Left hindlimb (tissue), 1 donor: Measurements from ENCODE around the gene GBX1.
A peak's percentile ranks its signal among the peaks of the same experiment; 100 is the strongest.

ENCODE experiments used
- DNase-seq: peaks from one replicate; pipeline ENCODE4 v3.0.0-alpha.2; 2018

Gene GBX1

DNA sequence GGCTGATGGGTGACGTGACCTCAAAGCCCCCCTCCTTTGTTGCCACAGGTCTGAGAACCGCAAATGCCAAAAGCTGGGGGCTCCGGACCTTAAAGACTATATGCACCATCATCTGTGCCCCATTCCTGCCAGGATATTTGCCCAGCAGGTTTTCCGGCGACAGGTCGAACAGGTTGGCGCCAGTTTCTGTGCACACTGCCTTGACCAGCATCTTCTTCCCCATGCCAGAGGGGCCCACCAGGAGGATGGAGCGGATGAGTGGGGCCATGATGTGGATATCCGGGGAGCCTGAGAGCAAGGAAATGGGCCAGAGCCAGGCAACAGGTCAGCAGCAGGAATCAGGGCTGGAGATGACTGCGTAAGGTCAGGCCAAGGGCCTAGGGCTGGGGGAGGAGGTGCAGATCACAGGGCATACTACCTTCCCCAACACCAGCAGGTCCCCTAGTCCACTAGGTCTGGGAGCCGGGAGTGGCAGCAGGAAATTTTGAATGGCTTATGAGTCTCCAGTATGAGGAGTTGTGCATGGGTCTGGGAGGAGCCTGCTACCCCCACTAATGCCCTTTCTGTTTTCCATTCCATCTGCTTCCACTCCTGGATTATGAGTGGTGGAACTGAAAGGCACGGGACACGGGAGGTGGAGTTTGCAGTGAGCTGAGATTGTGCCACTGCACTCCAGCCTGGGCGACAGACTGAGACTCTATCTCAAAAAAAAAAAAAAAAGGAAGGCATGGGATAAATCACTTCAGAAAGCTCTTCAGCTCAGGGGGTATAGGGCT is 25.9 kb upstream of the GBX1 start:
- no peak for DNase-seq

DNA sequence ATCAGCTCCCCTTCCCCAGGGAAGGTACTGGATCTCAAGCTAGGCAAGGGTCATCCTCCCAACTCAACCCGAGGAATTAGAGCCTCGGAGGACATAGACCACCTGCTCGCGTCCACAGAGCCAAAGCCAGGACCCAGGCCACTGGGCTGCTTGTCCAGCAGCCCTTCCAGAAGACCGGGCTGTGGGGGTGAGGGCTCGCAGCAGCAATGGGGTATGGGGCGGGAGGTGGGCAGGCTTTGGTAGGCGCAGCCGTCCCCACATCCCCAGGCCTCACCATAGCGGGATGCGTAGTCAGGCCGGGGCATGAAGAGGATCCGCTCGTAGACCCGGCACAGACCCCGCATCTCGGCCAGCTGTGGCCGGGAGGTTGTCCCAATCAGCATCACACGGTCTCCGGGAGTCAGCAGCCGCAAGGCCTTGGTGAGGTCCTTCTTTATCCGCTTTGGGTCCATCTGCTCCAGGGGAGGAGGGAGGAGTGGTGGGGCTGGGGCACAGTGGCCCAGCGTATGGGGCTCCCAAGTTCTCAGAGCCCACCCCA is 24.6 kb upstream of the GBX1 start:
- no peak for DNase-seq

GRCh38 chr7:151191544-151191943 is 24.1 kb upstream of the GBX1 start:
- no peak for DNase-seq

DNA sequence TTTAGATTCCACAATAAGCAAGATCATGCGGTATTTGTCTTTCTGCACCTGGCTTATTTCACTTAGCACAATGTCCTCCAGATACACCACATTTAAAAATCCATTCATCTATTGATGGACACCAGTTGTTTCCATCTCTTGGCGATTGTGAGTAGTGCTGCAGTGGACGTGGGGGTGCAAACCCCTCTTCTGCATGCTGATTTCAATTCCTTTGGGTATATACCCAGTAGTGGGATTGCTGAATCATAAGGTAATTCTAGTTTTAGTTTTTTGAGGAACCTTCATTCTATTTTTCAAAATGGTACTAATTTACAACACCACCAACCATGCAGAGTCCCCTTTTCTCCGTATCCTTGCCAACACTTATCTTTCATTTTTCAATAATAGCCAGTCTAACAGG is 21.5 kb upstream of the GBX1 start:
- no peak for DNase-seq

DNA sequence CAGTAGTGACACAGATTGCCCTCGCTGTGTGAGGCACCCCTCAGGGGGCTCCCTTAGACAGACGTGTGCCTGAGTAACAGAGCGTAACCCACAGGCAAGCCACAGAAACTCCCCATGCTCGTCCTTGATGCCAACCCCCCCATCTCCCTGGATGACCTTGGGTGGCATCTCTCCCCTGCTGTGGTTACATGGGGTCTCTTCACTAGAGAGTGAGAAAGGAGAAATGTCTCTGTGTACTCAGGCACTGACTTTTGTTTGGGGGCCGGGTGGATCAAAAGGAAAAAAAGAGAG is 20.7 kb upstream of the GBX1 start:
- peak; percentile 28 for DNase-seq

GRCh38 chr7:151187409-151188251 is 20.1 kb upstream of the GBX1 start:
- DNase-seq = peak; percentile 29

DNA sequence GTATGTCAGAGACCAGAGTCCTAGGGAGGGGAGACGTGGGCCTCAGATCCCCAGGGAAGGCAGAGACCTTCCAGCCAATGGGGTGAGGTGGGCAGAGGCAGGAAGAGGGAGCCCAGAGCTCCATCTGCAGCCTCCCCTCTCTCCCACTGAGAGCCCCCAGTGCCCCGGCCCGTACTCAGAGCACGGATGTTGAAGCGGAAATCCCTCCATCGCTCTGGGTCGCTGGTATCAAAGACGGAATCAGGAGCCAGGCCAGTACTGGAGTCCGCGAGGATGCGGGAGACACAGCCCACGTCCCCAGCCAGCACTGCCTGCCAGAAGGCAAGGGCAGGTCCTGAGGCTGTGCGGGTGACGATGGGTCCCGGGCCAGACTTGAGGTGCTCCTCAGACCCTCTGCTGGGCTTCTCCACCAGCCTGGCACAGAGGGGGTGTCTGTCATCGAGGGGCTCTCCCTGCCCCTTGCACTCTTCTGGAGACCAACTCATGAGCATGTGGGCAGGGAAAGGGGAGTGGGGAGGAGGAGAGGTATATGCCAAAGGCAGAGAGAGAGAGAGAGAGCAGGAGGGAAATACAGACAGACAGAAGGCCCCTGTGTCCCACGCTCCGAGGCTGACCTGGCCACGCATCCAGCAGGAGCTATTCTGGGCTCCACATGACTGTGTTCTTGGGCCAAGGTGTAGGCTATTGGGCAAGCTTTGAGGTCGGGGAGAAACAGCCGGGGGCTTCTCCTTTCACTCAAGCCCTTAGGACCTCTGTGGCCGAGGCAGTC is 19.3 kb upstream of the GBX1 start, which contains the start of gene ASB10:
Gene ASB10, minus strand, starts transcription at position 611 of the 769 bp plus-strand sequence. Its CDS starts 120 bp downstream, at position 491.
- peak; percentile 11 for DNase-seq

DNA sequence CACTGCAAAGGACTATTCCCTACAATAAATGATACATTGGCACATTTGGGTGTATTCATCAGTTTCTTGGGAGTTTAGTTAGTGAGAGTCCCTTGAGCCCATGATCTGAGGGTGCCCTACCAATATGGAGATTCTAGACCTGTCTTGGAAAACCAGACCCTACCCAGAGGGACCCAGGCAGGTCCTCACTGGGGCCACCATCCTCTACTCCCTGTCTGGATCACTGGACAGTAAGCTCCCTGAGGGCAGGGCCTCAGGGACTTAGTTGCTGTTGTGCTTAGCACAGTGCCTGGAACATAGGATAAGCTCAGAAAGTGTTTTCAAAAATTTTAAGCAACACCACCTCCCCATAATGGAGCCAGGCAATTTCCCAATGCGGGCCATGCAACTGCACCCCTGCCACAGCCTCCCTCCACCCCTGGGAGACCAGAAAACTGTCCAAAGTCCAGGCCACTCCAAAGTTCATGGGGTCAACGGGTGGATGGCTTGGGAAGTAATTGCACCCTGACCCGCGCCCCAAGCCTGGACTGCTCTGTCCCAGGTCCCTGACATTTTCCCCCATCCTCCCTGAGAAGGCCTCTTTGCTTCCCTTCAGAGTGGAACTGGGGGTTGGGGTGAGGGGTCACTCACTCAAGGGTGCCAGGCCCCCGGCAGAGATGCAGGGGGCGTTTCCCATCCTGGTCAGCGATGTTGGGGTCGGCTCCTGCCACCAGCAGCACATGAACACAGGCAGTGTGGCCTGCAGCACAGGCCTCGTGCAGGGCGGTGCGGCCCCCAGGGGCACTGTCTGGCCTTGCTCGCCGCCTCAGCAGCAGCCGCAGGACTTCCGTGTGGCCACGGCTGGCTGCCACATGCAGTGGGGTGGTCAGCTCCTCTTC is 18.5 kb upstream of the GBX1 start:
- DNase-seq = no peak

DNA sequence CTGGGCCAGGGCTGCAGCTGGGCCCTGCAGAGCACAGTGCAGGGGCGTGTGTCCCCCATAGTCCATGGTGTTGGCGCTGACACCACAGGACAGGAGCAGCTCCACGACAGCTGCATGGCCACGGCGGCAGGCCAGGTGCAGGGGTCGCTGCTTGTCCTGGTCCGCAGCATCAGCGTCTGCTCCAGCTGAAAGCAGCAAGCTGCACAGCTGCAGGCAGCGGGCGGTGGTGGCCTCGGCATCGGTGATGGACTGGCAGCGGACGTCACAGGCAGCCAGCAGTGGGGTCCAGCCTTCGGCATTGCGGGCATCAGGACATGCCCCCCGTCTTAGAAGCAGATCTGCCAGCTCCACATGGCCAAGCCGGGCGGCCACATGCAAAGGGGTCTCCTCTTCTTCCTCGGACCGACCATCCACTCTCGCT is 13.5 kb upstream of the GBX1 start:
- DNase-seq = peak; percentile 60

- DNase-seq = no peak
These were observed 12.5 kb upstream of the GBX1 start for GRCh38 chr7:151179946-151180345.

- no peak for DNase-seq
These were observed 11.9 kb upstream of the GBX1 start for GRCh38 chr7:151179287-151179860.

DNA sequence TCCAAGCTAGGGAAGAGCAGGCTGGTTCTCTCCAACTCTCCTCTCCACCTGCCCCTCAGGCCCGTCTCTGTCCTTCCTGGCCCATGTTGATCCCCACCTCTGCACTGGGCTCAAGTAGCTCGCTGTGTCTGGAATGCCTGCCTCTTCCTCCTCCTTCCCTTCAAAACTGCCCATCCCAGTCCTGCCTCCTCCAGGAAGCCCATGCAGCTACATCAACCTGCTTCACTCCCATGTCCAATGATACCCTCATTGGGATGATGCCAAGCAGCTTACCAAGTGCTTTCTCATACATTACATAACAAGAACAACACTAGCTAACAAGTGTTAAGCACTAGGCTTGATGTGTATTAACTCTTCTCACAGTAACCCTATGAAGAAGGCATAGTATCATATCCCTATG is 11.3 kb upstream of the GBX1 start:
- DNase-seq = no peak

GRCh38 chr7:151178236-151178635 is 10.7 kb upstream of the GBX1 start:
- no peak for DNase-seq

DNA sequence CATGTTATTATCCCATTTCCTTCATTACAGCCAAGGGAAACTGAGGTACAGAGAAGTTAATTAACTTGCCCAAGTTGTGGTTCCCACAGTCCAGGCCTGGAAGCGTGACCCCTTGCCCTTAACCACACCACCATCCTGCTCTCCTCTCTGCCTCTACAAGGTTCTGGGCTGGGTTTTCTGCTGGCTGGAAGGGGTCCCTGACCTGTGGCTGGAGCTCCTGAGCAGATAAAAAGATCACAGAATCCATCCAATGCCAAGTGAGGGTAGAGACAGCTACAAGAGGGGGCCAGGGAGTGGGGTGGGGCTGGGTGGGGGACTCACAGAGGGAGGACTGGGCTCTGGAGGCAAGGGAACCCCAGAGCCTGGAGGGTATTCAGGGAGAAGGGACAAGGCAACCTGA is 9.8 kb upstream of the GBX1 start:
- no peak for DNase-seq

- no peak for DNase-seq
These were observed 8.9 kb upstream of the GBX1 start for GRCh38 chr7:151176401-151176800.

GRCh38 chr7:151175793-151176311 is 8.4 kb upstream of the GBX1 start:
- no peak for DNase-seq

DNA sequence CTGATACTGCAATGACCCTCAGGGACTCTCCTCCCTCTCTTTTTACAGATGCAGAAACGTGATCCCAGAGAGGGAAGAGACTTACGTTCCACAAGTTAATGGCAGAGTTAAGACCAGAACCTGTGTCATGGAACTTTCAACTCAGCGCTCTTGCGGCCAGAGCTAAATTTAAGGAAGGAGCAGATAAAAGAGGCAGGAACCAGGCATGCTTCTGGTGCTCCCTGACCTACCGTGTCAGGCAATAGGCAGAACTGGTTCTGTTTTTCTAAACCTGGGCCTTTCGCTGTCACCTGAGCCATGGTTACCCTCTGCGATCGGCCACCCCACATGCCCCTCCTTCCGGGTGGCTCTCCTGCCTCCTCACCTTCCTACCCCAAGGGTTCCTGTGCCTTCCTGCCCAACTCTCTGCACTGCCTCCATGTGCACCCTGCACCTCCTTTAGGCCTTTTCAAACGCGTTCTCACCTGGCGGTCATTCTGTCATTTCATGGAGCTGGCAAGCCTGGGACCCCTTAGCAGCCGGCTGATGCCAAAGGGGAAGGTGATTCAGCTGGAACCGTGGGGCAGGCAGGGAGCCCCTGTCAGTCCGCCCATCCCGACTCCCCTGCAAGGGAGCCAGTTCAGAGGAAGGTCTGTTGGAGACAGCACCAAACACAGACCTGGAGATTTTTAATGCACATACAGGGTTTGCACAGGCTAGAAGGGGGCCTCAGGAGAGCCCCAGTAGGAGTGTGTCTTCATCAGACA is 7.7 kb upstream of the GBX1 start:
- DNase-seq = no peak

GRCh38 chr7:151174246-151175046 is 7.0 kb upstream of the GBX1 start:
- DNase-seq = no peak

GRCh38 chr7:151173386-151174245 is 6.1 kb upstream of the GBX1 start:
- DNase-seq = no peak
